T-helper 2 cell treated with Interferon-gamma antibody and Interleukin-4, amounts not matched to agents 100 ng/mL and 5 ng/mL, for 36 hours (primary cell): ENCODE results near the gene AQP12B. TPM values are rescaled to one million over a fixed set of nuclear protein-coding genes. Genes with fewer than 3 reads are reported as not detected.
"Not testable (repeated sequence)": the region's sequence is repeated elsewhere in the genome, so short reads cannot be mapped to it uniquely, and the experiment has no call there.

Experiments
- intact Hi-C: fragments of 100-400 bp; cut with micrococcal nuclease; formaldehyde crosslinking; loops from one replicate; pipeline ENCODE4 v1.15.1; 2023
- total RNA-seq: library from RNA; stranded (reverse); gene quantifications from 2 replicates; pipeline ENCODE4 v1.2.3, GENCODE V29; 2022

AQP12B gene
- total RNA-seq, 1 donor from 2014 or later: not detected

- intact Hi-C loops: not testable (repeated sequence)
Observed at GRCh38 chr2:240683980-240684728, 1.5 kb upstream of the AQP12B start.

GRCh38 chr2:240683329-240683979, 769 bp upstream of the AQP12B start:
- intact Hi-C loops: not testable (repeated sequence)

- intact Hi-C loops: not testable (repeated sequence)
Observed at GRCh38 chr2:240680185-240680584, 2.5 kb downstream of the AQP12B start.

- intact Hi-C loops: not testable (repeated sequence)
Observed at GRCh38 chr2:240678909-240679308, 3.8 kb downstream of the AQP12B start.

GRCh38 chr2:240678043-240678442, 4.6 kb downstream of the AQP12B start:
- intact Hi-C loops: not testable (repeated sequence)

DNA sequence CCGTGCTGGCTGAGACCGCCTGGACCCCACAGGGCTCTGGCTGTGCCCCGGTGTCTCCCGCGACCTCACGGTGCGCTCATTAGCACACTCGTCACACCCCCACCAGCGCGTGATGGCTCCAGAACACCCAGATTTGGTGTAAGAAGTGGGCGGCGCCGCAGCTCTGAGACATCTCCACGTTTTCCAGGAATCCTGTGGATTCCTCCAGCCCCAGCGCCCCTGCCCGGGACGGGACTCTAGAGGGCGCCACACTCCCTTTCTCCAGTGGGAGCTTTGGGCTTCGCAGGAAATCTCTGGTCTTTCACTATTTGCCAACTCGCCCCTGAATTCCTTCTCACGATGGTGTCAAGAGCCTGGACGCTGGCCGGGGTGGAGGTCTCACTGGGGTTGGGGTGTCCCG, 7.3 kb downstream of the AQP12B start:
- intact Hi-C loops: not testable (repeated sequence)

- intact Hi-C loops: not testable (repeated sequence)
Observed at GRCh38 chr2:240674461-240675184, 8.1 kb downstream of the AQP12B start.

GRCh38 chr2:240672701-240673190, 9.9 kb downstream of the AQP12B start:
- intact Hi-C loops: no loop called here

DNA sequence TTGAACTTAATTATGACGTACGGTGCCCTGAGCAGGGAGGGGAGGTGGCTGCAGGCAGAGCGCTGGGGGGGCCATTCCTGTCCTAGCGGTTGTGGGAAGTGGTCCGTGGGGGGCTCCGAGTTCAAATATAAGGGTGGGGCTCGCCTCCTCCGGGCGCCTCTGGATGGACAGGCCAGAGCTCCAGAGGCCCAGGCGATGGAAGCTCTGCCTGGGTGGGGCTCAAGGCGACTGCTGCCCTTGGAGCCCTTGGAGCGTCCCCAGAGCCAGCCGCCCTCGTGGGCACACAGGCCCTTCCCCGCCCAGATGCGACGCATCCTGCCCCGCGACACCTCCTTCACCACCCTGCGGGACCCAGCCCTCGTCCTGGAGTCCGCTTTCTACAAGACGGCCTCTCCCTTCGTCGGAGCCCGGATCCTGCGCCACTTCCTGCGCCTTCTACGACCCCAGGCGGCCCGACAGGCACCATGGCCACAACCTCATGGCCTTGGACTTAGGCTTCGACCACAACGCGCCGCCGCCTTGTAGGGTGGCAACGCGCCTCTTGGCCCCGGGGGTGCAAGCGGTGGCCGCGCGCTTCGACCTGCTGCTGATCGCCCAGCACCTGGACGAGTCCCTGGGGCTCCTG, 10.5 kb downstream of the AQP12B start:
- intact Hi-C loops: no loop called here

GRCh38 chr2:240670950-240671349, 11.7 kb downstream of the AQP12B start:
- intact Hi-C loops: no loop called here

- intact Hi-C loops: no loop called here
Observed at GRCh38 chr2:240670402-240670801, 12.3 kb downstream of the AQP12B start.

DNA sequence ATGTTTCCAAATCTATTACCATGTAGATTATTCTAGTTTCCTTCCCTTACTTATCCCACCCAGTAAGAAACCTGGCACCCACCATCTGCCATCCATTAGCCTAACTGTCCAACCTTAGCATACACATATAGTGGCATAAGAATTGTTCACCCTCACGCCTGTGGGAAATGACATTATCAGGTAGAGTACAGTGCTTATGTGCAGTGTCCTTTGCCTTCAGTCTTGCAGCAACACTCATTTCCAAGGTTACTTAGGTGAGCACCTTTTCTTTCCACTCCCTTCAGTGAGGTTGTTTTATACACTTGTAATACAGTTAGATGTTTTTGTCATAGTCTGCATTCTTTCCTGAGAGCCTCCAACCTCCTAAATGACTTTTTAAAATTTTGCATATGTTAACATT, 18.1 kb downstream of the AQP12B start:
- intact Hi-C loops: no loop called here

DNA sequence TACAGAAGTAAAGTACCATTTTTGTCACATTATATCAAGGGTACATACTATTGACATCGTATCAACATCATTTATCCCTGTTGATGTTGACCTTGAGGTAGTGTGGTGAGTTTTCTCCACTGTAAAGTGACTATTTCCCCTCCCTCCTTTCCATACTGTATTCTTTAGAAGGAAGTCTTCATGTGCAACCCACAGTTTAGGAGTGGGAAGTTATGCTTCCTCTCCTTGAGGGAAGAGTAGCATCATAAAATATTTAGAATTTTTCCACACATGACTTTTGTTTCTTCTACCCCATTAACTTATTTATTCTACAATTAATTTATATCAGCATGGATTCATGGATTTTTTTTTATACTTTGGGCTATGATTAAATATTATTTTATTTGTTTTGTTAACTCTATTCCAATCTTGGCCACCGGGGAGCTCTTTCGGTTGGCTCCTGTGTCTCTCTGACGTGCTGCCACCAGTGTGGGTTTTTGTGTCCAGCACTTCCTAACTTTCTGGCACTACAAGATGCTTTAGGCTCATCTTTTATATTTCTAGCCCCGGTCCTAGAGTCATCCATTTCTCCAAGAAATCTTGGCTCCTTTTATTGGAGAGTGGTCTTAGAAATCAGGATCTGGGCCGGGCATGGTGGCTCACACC, 19.0 kb downstream of the AQP12B start:
- intact Hi-C loops: no loop called here

DNA sequence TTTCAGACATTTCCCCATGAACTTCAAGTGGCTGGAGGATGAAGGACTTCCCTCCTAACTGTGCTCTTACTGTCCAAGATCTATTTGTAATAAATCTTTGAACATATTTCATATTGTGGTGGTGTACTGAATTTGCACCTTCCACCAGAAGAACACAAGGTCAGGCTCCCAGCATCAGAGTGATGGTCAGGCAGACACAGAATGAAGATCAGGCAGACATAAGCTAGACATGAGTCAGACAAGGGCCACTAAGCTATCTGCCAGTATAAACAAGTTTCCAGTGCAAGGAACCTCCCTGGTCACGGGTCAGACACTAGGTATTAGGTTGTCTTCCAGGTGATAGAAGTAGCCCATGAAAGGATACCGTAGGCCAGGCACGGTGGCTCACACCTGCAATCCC, 20.0 kb downstream of the AQP12B start:
- intact Hi-C loops: no loop called here

GRCh38 chr2:240659883-240660282, 22.8 kb downstream of the AQP12B start:
- intact Hi-C loops: not testable (repeated sequence)

- intact Hi-C loops: no loop called here
Observed at GRCh38 chr2:240655931-240656886, 26.5 kb downstream of the AQP12B start.

GRCh38 chr2:240651185-240651584, 31.5 kb downstream of the AQP12B start:
- intact Hi-C loops: no loop called here

DNA sequence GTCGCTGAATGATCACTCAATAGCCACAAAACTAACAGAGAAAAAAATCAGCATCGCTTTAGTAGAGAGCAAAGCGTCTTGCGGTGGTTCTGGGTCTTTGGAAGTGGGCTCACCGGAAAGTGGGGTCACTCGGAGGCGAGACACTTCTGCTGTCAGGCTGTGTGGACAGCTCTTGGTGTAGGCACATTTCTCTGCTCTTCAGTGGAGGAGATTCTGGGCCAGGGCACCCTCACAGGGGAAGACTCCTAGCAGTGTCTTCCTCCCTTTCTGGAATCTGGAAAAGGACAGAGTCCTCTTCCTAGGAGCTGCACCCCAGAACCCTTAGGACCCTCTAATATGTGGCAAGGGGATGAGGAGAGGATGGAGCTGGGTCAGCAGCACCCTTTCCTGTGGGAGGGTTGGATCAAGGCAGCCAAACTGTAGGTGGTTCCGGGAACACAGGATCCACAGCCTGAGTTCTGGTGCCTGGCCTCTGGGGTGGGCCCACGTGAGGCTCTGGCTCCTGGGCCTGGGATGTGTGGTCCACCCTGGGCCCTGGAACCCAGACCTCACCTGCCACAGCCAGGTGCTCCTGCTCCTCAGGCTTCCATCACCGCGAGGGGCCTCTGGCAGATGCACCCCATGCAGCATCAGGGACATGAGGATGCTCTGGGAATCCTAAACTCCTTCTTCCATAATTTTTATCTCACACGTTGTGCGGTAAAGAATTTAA, 32.3 kb downstream of the AQP12B start:
- intact Hi-C loops: no loop called here

DNA sequence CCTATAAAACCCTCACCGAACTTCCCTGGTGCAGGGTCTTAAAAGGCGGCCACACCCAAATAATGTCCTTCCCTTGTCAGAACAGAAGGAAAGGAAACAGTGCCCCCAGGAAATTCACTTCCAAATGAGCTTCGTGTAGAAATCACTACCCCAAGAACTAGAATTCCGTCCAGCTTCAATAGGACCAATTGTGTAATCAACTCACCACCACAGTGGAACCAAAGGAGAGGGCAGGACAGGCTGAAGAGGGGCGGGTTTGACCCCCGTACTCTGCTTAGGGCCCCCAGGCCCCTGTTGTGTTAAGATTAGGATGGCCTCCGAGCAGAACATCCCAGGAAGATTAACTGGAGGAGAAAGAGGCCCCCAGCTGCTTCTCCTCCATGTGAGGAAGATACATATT, 33.4 kb downstream of the AQP12B start:
- intact Hi-C loops: no loop called here
